HepG2 (cell line): ENCODE measurements around the gene TMEM167B. TPM values are rescaled to one million over a fixed set of nuclear protein-coding genes. Genes with fewer than 3 reads are reported as not detected.

Source experiments
- BCL3 ChIP-seq: sonication (generic); formaldehyde crosslinking; IDR thresholded peaks from 2 replicates; pipeline ENCODE4 v1.5.1; 2020; ENCODE audit warnings: mild to moderate bottlenecking, missing genetic modification reagents, moderate library complexity
- BHLHE40 ChIP-seq: IDR thresholded peaks from 2 replicates; pipeline ENCODE4 v1.6.1; 2011; ENCODE audit warnings: low read length, improper control_type of control experiment
- E2F1 ChIP-seq: sonication (generic); formaldehyde crosslinking; IDR thresholded peaks from 2 replicates; pipeline ENCODE4 v1.5.0; 2020; ENCODE audit warnings: missing genetic modification reagents
- ERF ChIP-seq: IDR thresholded peaks from 2 replicates; pipeline ENCODE4 v1.6.1; 2018; ENCODE audit warnings: missing biosample characterization, missing genetic modification reagents
- GATA4 ChIP-seq: sonication (generic); IDR thresholded peaks from 2 replicates; pipeline ENCODE4 v1.6.1; 2016; ENCODE audit warnings: antibody characterized with exemption, low read depth, borderline replicate concordance
- GZF1 ChIP-seq: sonication (generic); formaldehyde crosslinking; IDR thresholded peaks from 2 replicates; pipeline ENCODE4 v1.5.1; 2020; ENCODE audit warnings: mild to moderate bottlenecking, missing genetic modification reagents
- HNRNPL ChIP-seq: fragments of 200-400 bp; formaldehyde crosslinking; IDR thresholded peaks from 2 replicates; pipeline ENCODE4 v1.6.1; 2017; ENCODE audit warnings: mild to moderate bottlenecking, low read depth, low read length
- IRF1 ChIP-seq: sonication (generic); formaldehyde crosslinking; IDR thresholded peaks from 2 replicates; pipeline ENCODE4 v1.4.0; 2020; ENCODE audit warnings: low read depth, mild to moderate bottlenecking, missing genetic modification reagents
- KLF11 ChIP-seq: IDR thresholded peaks from 2 replicates; pipeline ENCODE4 v1.6.1; 2016; ENCODE audit warnings: missing compliant biosample characterization
- MYNN ChIP-seq: sonication (generic); formaldehyde crosslinking; IDR thresholded peaks from 2 replicates; pipeline ENCODE4 v1.4.0; 2020; ENCODE audit warnings: mild to moderate bottlenecking, low read depth, missing genetic modification reagents
- RFX3 ChIP-seq: IDR thresholded peaks from 2 replicates; pipeline ENCODE4 v1.6.1; 2016; ENCODE audit warnings: missing biosample characterization, missing genetic modification reagents
- RXRA ChIP-seq: sonication (generic); formaldehyde crosslinking; IDR thresholded peaks from 2 replicates; pipeline ENCODE4 v1.5.1; 2020; ENCODE audit warnings: missing genetic modification reagents
- TBX3 ChIP-seq: fragments of 450-650 bp; IDR thresholded peaks from 2 replicates; pipeline ENCODE4 v1.6.1; 2017; ENCODE audit warnings: antibody characterized with exemption, mild to moderate bottlenecking, inconsistent platforms, borderline replicate concordance
- ZNF124 ChIP-seq: sonication (generic); formaldehyde crosslinking; IDR thresholded peaks from 2 replicates; pipeline ENCODE4 v1.4.0; 2020; ENCODE audit warnings: missing genetic modification reagents
- ZNF235 ChIP-seq: sonication (generic); formaldehyde crosslinking; IDR thresholded peaks from 2 replicates; pipeline ENCODE4 v1.8.1; 2023; ENCODE audit warnings: mild to moderate bottlenecking, missing genetic modification reagents, borderline replicate concordance
- ZNF251 ChIP-seq: sonication (generic); formaldehyde crosslinking; IDR thresholded peaks from 2 replicates; pipeline ENCODE4 v1.9.0; 2021; ENCODE audit warnings: mild to moderate bottlenecking, missing genetic modification reagents
- ZNF414 ChIP-seq: sonication (generic); formaldehyde crosslinking; IDR thresholded peaks from 2 replicates; pipeline ENCODE4 v1.5.0; 2020; ENCODE audit warnings: missing genetic modification reagents
- ZNF790 ChIP-seq: sonication (generic); formaldehyde crosslinking; IDR thresholded peaks from 2 replicates; pipeline ENCODE4 v1.8.0; 2022; ENCODE audit warnings: missing genetic modification reagents, mild to moderate bottlenecking, borderline replicate concordance
- polyA plus RNA-seq, 8 experiments: library from polyadenylated mRNA; depleted of rRNA in 3 of 8; stranded (reverse) in 7 of 8; unstranded in 1 of 8; fragments of >200 nt; fragmentation: Illumina TruSeq in 4 of 8; extraction: Trizol in 4 of 8; gene quantifications; 2 replicates each; pipeline versions ENCODE4 v1.2.1 to v1.2.3, GENCODE V29; 2011 to 2016; ENCODE audit warnings: low read depth in 4 of 8, missing spikeins in 1 of 8, mixed read lengths in 1 of 8; ENCODE audit not compliant: insufficient read depth in 1 of 8
- total RNA-seq, 5 experiments: library from RNA; depleted of rRNA; stranded (reverse); fragments of >200 nt; fragmentation: Illumina TruSeq; extraction: Trizol; gene quantifications; 2 replicates each; pipeline ENCODE4 v1.2.3, GENCODE V29; 2016; ENCODE audit warnings: low read depth in 1 of 5
- TF ChIP-seq, protein P1 (sequence below): sonication (generic); formaldehyde crosslinking; IDR thresholded peaks from 2 replicates; pipeline ENCODE4 v1.4.0; 2020; ENCODE audit warnings: missing genetic modification reagents, mild to moderate bottlenecking, borderline replicate concordance
- TF ChIP-seq, protein P2 (sequence below): IDR thresholded peaks from 2 replicates; pipeline ENCODE4 v1.6.1; 2016; ENCODE audit warnings: low read depth
- TF ChIP-seq, protein P3 (sequence below): sonication (generic); formaldehyde crosslinking; IDR thresholded peaks from 2 replicates; pipeline ENCODE4 v1.4.0; 2020; ENCODE audit warnings: mild to moderate bottlenecking, low read depth, missing genetic modification reagents

TMEM167B gene
- total and polyA plus RNA-seq, 2 of the 13 experiments (the other 11 are each of a cell fraction or from before 2014, with no cell fraction given): 9.5 to 22.4 TPM

- no peak for TF ChIP-seq BCL3 (CRISPR knock-in tag)
- no peak for TF ChIP-seq ZNF235 (CRISPR knock-in tag)
- TF ChIP-seq GZF1 (CRISPR knock-in tag): no peak
- TF ChIP-seq ZNF251 (CRISPR knock-in tag): no peak
- no peak for TF ChIP-seq TBX3
- TF ChIP-seq ERF (CRISPR knock-in tag): peak; percentile 21; the same call in 1 of the 2 replicates
- TF ChIP-seq ZNF790: no peak
- 0 out of 2 replicates have a peak, but pooled peaks have one; percentile 31 for TF ChIP-seq BHLHE40
- TF ChIP-seq, protein P1, sequence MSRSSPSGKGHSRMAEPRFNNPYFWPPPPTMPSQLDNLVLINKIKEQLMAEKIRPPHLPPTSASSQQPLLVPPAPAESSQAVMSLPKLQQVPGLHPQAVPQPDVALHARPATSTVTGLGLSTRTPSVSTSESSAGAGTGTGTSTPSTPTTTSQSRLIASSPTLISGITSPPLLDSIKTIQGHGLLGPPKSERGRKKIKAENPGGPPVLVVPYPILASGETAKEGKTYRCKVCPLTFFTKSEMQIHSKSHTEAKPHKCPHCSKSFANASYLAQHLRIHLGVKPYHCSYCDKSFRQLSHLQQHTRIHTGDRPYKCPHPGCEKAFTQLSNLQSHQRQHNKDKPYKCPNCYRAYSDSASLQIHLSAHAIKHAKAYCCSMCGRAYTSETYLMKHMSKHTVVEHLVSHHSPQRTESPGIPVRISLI (CRISPR knock-in tag): peak; percentile 63; the same call in 1 of the 2 replicates
- TF ChIP-seq, protein P2, sequence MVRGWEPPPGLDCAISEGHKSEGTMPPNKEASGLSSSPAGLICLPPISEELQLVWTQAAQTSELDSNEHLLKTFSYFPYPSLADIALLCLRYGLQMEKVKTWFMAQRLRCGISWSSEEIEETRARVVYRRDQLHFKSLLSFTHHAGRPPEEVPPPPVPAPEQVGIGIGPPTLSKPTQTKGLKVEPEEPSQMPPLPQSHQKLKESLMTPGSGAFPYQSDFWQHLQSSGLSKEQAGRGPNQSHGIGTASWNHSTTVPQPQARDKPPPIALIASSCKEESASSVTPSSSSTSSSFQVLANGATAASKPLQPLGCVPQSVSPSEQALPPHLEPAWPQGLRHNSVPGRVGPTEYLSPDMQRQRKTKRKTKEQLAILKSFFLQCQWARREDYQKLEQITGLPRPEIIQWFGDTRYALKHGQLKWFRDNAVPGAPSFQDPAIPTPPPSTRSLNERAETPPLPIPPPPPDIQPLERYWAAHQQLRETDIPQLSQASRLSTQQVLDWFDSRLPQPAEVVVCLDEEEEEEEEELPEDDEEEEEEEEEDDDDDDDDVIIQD (CRISPR knock-in tag): no peak
- TF ChIP-seq IRF1: no peak
- no peak; the same call in 1 of the 2 replicates for TF ChIP-seq RXRA (CRISPR knock-in tag)
- no peak for TF ChIP-seq KLF11 (CRISPR knock-in tag)
- TF ChIP-seq MYNN: no peak
- no peak for TF ChIP-seq ZNF414 (CRISPR knock-in tag)
- TF ChIP-seq, protein P3, sequence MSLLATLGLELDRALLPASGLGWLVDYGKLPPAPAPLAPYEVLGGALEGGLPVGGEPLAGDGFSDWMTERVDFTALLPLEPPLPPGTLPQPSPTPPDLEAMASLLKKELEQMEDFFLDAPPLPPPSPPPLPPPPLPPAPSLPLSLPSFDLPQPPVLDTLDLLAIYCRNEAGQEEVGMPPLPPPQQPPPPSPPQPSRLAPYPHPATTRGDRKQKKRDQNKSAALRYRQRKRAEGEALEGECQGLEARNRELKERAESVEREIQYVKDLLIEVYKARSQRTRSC (CRISPR knock-in tag): no peak
- TF ChIP-seq RFX3 (CRISPR knock-in tag): no peak
- TF ChIP-seq GATA4: no peak
- no peak for TF ChIP-seq HNRNPL
- peak; percentile 89; the same call in 1 of the 2 replicates for TF ChIP-seq ZNF124 (CRISPR knock-in tag)
- TF ChIP-seq E2F1 (CRISPR knock-in tag): no peak
Observed at GRCh38 chr1:109089242-109090015, 1.1 kb upstream of the TMEM167B start (continued).
